Right ventricle myocardium inferior (tissue), 1 donor: ENCODE measurements around the gene COG7. TPM values are rescaled to one million over a fixed set of nuclear protein-coding genes. Genes with fewer than 3 reads are reported as not detected.
"Not testable (repeated sequence)": the region's sequence is repeated elsewhere in the genome, so short reads cannot be mapped to it uniquely, and the experiment has no call there.

Experiments used
- ATAC-seq: fragments of 200-7000 bp; cut with Tn5 transposase; one replicate; pipeline ENCODE4 v1.9.1; 2020; ENCODE audit warnings: mild to moderate bottlenecking, moderate library complexity
- DNase-seq: peaks from one replicate; pipeline ENCODE4 v3.0.0; 2021; ENCODE audit errors: missing footprints
- intact Hi-C: fragments of 100-400 bp; cut with DNase I; formaldehyde crosslinking; loops from one replicate; pipeline ENCODE4 v1.11.0; 2022
- total RNA-seq: library from RNA; stranded (reverse); fragmentation: NEBNext Ultra II Directional; extraction: Animal tissue kit (Norgen Biotek cat#: 25700); gene quantifications from one replicate; pipeline ENCODE4 v1.2.1, GENCODE V29; 2021
- donor health status: DM: no; HTN: yes; CAD: no; lungs with severe emphysema.

COG7 gene
- total RNA-seq, 1 donor from 2014 or later: 9.8 TPM

DNA sequence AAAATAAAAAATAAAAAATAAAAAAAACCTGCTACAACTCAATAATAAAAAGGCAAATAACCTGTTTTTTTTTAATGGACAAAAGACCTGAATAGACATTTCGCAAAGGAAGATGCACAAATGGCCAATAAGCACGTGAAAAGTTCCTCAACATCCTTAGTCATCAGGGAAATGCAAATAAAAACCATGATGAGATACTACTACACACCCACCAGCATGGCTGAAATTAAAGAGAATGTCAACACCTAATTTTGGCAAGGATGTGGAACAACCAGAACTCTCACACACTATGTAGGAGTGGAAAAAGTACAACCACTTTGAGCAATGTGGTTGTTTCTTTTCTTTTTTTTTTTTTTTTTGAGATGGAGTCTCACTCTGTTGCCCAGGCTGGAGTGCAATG is 24.6 kb downstream of the COG7 start:
- ATAC-seq: no peak
- intact Hi-C loops: loop anchor here (10.0 kb wide), 1 partner anchor 1444 kb away; no protein-coding TSS in a partner anchor
- DNase-seq: no peak

DNA sequence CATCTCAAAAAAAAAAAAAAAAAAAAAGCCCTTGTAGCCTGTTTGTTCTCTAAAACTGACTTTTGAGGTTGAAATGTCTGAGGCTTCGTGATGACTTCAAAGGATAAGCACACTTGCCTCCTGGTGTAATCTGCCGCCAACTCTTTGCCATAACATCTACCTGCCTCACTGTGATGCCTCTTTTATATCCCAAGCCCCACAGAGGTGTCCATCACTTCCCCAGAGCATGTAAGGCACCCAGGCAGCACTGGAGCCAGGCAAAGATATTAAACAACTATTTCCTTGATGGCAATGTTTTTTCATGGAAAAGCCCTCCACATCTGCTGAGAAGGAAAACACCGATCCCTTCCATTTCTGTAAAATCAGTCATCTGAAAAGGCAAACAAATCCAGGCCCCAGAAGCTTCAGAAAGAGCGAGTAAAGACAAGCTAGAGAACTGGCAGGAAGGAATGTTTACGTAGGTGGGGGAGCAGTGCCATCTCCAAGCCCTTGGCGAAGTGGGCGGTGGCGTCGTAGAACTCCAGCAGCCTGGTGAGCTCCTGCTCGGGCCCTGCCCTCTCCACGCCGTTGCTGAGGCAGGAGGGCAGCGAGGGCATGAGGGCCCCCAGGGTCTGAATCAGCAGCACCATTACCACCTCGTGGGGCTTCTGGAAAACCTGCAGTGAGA is 28.6 kb downstream of the COG7 start:
- intact Hi-C loops: loop anchor here (10.0 kb wide), 1 partner anchor 1440 kb away; no protein-coding TSS in a partner anchor
- ATAC-seq: no peak
- no peak for DNase-seq

DNA sequence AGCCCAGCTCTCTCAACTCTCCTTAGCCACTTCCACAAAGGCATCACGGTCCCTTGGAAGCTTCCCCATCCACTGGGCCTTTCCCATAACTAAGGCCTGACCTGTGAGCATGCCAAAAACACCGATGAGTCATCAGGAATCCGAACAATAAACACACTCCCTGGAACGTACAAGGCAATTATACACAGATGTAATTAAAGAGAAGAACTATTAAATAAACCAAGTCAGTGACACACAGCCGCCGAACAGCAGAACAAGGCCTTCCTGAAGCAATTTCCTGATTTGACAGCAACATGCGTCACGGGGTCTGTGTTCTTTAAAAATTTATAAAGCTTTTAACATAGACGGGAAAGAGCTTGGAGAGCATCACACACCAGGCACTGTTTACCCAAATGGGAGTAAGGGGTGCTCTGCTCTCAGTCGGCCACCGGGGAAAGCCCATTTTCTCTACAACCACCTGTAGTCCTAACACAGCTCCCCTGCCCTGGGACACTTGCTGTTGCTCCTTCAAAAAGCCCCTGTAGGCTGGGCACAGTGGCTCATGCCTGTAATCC is 29.4 kb downstream of the COG7 start:
- ATAC-seq: peak; percentile 79
- intact Hi-C loops: loop anchor here (10.0 kb wide), 1 partner anchor 1439 kb away; no protein-coding TSS in a partner anchor
- no peak for DNase-seq

DNA sequence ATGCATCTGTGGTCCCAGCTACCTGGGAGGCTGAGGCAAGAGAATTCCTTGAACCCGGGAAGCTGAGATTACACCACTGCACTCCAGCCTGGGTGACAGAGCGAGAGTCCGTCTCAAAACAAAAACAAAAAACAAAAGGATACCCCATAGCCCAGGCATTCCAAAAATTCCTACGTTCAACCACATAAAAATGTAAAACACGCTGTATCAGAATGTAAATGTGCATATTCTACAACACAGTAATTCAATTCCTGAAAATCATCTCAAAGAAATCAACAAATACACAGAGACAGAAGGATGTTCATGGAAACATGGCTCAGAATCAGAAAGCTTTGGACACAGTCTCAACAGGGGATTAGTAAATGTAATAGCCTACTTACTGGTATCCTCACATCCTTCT is 33.0 kb downstream of the COG7 start:
- ATAC-seq: no peak
- intact Hi-C loops: loop anchor here (10.0 kb wide), 1 partner anchor 1435 kb away; no protein-coding TSS in a partner anchor
- DNase-seq: no peak

DNA sequence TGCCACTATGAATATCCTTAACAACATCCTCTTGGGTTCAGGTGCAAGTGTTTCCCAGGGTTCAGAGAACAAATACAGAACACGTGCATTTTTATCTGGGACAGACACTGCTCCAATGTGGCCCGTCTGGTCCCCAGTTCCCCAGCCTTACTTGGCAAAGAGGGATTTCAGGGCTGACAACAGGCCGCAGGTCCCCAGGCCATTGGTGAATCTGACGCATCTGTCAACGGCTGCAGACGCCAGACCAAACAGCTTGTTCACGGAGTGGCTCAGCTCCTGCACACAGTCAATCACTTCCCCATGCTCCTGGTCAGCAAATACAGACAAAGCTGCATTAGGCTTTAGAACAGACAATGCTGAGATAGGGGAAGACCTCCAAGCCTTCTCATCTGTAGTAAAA is 36.2 kb downstream of the COG7 start:
- ATAC-seq (no peak), DNase-seq (no peak)
- intact Hi-C loops: no loop called here

DNA sequence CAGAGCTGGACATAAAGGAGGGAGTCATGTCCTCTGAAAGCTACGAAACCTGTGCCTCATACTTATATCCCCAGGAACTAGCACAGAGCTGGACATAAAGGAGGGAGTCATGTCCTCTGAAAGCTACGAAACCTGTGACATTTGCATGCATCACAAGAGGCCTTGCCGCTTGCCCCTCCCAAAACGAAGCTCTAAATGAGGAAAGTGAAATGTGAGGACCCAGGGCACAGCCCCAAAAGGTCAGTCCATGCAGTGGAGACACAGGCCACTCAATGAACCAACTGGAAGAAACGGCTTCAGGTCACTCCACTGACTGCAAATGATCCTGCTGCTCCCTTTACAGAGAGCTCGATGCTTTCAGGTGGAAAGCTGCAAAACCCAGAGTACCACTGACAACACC is 38.3 kb downstream of the COG7 start:
- intact Hi-C loops: no loop called here
- no peak for DNase-seq
- no peak for ATAC-seq

DNA sequence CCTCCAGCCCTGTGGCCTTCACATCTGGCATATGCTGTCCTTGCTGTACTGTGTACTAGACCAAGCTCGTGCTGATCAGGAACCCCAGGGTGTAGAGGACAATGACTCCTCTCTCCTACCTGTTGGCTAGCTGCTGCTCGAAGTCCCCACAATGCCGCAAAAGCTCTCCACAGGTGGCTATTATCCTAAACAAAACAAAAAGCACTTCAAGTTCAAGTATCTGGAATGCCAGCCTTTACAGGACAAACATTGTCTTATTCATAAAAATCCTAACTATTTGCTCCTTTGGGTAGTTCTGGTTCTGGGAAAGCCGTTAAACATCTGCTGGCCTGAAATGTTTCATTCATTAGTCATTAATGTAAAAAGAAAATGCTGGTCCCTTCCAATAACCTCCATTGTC is 42.8 kb downstream of the COG7 start:
- intact Hi-C loops: no loop called here
- ATAC-seq (no peak), DNase-seq (no peak)

DNA sequence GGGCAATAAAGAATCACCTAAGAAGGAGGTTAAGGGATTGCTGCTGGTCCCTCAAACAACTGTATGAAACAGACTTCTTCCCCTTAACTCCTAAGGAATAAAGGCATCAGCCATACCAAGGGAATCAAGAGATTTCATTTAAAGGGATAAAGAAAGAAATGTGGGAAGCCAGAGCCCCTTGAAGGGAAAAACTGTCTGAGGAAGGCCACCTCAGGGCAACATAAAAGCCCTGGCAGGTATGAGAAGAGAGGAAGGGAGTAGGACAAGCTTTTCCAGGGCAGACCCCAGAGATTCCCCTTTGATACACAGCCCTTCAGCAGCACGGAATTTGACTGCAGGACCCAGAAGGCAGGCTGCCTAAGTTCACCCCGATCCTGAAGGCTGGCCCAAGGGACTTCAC is 43.5 kb downstream of the COG7 start:
- DNase-seq (no peak), ATAC-seq (no peak)
- intact Hi-C loops: no loop called here

DNA sequence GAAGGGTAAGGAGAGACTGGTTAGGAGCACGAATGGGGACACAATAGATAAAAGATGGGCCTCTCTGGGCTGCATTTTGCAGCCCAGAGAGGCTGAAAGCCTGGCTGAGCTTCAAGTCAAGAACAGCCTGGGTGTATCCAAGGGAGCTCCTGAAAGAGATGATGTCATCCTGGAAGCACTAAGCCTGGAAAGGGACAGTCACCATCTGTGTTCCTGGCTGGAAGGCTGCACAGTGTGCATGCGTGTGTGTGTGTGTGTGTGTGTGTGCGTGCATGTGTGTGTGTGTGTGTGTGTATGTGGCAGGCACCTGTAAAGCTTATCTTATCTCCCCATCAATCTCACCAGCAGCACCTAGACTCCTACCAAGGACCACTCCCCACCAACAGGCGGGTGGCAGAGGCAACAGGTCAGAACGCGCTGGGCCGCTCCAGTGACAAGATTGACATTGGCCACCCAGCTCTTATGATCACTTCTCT is 44.1 kb downstream of the COG7 start:
- intact Hi-C loops: no loop called here
- ATAC-seq (peak; percentile 96), DNase-seq (peak; percentile 74)

DNA sequence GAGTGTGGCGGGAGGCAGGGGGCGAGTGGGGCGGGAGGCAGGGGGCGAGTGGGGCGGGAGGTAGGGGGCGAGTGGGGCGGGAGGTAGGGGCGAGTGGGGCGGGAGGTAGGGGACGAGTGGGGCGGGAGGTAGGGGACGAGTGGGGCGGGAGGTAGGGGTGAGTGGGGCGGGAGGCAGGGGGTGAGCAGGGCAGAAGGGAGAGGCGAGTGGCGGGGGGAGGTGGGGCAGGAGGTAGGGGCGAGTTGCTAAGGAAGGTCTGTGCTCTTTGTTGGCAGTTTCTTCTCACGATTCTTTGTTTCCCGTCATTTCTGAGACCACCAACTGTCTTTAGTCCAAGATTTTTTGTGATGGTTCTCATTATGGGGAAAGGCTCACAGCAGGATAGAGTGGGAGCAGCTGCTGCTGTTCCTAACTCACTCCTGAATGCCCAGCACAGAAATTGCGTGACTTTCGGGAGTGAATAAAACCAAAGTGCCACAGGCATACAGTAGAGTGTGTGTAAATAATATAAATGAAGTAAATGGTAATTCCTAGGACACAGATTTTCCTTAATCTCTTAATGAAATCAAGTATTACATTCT is 44.7 kb downstream of the COG7 start:
- ATAC-seq (peak; percentile 16), DNase-seq (no peak)
- intact Hi-C loops: no loop called here

DNA sequence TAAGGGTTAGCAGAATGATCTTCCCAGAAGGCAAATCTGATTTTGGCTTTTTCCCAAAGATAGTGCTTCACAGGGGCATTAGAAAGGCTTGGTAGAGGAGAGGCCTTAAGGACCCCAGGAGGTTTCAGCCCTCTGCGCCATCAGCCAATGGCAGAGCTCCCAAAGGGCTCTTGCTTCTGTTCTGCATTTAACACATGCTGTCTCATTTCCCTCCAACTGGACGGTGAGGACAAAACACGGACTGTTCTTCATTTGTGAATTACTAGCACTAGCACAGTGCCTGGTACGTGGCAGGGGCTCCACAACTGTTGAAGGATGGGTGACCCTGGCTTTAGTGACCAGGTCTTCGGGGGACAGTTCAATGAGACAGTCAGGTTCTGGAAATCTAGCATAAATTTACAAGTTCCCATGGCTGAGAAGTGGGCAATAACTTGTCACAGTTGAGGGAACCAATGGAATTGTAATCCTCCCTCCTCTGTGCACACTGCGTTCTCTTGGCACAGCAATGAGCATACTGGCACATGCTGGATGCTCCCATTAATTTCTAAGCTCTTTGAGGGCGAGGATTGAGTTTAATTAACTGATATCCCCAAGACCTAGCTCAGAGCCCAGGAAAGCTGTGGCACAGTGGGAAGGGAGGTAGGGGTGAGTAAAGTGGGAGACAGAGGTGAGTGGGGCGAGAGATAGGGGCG is 45.4 kb downstream of the COG7 start:
- DNase-seq (no peak), ATAC-seq (no peak)
- intact Hi-C loops: no loop called here

DNA sequence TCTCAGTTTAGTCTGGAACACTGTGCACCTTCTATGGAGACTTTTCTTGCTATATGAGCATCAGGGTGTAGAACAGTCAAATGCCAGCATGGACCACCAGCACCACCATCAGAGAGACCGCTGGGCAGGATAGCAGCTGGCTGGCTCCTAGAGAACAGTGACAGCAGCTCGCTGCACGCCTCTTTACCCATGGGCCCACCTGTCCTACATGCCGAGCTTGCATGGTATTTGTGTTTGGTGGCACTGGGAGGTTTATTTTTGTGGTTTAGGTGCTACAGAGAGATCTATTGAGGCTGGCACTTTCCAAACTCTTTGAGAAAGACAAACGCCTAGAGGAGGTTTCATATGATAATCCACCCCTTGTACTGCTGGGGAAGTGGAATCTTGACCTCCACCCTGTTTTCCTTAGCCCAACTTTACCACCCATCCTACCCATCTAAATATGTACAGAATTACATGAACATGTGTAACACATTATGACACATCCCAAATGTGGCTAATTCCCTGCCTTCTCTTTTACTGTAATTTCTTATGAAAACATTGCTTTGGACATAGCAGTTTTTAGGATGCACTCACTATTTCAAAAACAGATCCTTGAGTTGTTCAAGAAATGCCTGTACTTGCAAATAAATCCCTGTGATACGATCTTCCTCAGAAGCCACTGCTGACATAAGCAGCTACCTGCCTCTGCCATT is 46.3 kb downstream of the COG7 start:
- DNase-seq (no peak), ATAC-seq (no peak)
- intact Hi-C loops: no loop called here

DNA sequence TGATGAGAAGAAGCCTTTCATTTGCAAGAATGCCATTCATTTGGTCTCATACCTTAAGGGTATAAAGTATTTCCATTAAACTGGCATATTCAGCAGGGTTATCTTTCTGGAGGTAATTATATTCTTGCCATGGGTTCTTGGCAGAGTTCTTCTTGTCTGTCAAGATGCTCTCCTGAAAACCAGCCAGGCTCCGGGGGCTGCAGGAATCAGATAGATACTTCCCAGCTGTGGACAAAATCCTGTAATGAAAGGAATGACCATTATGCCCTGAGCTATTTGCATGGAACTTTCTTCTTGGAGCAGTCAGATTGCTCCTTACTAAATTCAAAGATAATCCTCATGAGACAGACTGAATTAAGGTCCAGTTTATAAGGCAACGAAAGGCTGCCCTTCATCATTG is 47.0 kb downstream of the COG7 start:
- intact Hi-C loops: no loop called here
- ATAC-seq (no peak), DNase-seq (no peak)

DNA sequence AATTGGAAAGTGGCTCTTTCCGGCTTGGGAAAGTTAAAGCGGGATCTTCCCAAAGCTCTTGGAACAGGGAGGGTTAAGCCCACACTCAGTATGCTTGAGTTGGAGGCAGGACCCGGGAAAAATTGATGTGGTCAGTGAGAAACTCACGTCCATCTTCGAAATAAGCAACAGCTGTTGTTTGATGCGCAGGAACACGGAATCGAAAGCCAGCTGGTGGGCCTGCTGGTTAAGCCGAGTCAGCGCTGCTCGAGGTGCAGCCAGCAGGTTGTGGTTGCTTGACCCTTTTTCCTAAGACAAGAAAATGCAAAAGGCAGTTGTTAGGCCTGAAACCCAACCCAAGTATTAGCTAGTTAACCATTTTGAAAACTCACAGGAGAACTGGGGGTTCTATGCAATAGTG is 49.4 kb downstream of the COG7 start:
- DNase-seq (no peak), ATAC-seq (no peak)
- intact Hi-C loops: no loop called here

DNA sequence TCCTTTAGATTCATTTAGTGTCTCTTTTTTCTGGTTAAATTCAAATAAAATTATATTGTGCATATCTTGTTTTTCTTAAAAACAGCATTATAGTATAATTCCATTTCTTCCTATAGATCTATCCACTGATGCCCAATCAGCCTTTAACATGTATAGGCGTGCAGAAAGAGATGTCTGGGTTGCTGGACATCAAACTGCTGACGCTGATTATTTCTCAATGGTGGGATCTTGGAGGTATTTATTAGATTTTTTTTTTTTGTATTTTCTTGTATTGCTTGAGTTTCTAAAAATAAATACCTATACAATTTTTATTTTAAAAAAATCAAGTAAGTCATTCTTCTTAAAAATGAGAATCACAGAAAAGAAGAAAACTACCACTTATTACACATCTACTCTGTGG is 50.9 kb downstream of the COG7 start:
- DNase-seq: no peak
- intact Hi-C loops: no loop called here
- no peak for ATAC-seq

DNA sequence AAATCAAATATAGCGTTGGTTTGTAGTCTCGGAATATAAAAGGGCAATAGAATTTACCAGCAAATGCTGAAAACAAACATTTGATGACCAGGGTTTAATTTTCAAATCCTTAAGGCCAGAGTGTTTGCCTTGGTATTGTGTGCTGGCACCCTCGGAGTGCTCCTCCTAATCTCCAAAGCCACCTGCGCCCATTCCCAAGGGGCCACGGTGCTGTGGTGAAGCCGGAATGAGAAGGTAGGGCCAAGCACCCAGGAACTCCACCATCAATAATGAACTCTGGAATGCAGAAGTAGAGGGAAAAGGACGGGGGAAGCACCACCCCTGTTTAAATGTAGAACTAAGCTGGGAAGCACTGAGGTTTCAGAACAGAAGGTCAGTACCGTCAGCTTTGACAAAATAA is 51.9 kb downstream of the COG7 start:
- intact Hi-C loops: no loop called here
- no peak for DNase-seq
- ATAC-seq: no peak

DNA sequence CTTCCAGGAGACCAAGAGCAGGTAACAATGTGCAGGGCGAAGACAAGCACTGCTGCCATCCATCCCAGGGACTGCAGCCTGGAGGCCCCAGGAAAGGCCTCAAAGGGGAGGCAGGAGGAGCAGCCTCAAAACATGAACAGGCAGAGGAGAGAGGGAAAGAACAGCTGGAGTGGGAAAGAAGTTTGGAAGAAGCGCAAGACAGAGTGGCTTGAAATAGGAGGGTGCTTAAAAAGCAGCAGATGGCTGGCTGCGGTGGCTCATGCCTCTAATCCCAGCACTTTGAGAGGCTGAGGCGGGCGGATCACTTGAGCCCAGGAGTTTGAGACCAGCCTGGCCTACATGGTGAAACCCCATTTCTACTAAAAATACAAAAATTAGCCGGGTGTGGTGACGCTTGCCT is 52.5 kb downstream of the COG7 start:
- ATAC-seq, intact Hi-C loops, DNase-seq: not testable (repeated sequence)

DNA sequence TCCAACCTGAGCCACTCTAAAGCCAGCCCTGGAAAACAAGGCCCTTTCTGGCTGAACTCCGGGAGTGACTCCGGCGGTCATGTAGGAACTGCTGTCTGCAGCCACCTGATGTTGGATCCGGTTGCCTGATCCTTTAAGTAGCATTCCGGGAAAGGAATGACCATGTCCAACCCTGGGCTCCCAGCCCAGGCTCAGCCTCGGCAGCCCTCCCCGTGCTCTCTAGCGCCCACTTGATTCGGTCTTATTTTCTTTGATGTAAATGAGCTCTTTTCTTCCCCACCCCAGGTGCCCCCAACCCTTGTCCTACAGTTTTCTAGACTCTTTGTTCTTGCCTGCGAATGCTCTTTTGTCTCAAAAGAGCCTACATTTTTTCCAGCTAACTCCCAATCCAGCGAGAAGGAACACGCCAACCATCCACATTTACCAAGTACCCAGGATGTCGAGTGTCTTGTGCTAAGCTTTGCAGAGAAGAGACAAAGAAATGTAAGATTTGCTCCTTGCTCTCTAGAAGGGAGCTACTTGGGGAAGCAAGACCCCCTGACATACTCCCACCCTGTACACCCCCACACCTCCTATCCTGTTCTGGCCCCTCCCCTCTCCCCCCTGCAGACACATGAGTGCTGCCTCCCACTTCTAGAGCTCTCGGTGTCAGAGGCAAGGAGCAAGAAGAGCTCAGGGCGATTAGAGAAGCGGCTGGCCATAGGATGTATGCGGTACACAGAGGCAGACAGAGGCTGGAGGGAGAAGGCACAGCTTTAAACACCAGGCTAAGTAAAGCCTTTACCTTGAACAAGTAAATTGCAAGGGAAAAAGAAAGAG is 53.8 kb downstream of the COG7 start:
- peak; percentile 82 for ATAC-seq
- intact Hi-C loops: loop anchor here (2.0 kb wide), 1 partner anchor 214 kb away; no protein-coding TSS in a partner anchor
- no peak for DNase-seq
